H7 (cell line): ENCODE results near the gene ASS1. TPM values are rescaled to one million over a fixed set of nuclear protein-coding genes. Genes with fewer than 3 reads are reported as not detected.

Experiments
- DNase-seq: peaks from one replicate; pipeline ENCODE4 v3.0.0; 2012
- H3K27me3 ChIP-seq: 2 replicates; pipeline ENCODE4 v1.6.0; 2011; ENCODE audit warnings: mild to moderate bottlenecking, low read length; ENCODE audit not compliant: control insufficient read depth, insufficient read depth
- H3K36me3 ChIP-seq: replicated peaks from 2 replicates; pipeline ENCODE4 v1.5.1; 2011; ENCODE audit warnings: low read length; ENCODE audit not compliant: control insufficient read depth, insufficient read depth
- H3K4me3 ChIP-seq: 2 replicates; pipeline ENCODE4 v1.5.1; 2011; ENCODE audit warnings: low read depth, mild to moderate bottlenecking, control low read depth, low read length, moderate library complexity; ENCODE audit not compliant: insufficient read depth
- total RNA-seq: library from RNA; depleted of rRNA; stranded (reverse); fragments of >200 nt; shearing (Covaris generic); gene quantifications from 2 replicates; pipeline ENCODE4 v1.2.3, GENCODE V29; 2014

Gene ASS1
- total RNA-seq, 1 experiment from 2014 or later, result 77.0 TPM

DNA sequence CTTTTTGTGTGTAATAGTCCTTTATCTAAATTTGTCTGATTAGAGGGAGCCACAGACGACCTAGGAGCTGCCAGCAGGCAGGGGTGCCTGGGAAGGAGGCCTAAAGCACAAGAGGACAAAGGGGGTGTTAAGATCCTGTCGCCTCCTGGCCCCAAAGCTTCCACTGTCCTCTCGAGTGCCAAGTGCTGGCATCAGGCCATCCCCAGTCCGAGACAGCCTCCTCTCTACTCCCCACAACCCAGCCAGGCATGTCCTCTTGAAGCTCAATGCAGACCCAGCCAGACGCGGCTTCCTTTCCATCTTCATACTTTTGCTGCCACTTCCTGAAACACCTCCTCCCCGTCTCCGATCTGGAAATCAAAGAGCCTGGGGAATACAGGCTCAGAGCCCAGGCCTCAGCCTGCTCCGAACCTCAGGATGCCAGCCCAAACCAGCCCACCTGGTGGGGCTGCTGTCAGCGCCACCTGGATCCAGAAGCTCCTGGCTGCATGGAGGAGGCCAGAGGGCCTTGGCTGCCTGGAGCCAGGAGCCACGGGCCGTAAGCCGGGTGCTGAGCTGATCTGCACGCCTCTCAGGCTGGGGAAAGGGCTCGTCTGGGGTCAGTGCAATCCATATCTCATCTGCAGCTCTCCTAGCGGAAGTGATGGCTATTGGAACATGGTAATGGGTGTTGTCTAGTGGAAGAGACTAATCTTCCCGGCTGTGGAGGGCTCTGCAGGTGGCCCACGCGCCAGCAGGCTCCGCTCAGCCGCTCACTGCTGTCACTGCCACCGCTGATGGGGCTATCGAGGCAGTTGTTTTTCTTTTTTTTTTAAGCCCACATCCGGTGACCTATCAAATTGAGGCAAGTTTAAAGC, 74.4 kb downstream of the ASS1 start:
- peak; percentile 64 for DNase-seq
- H3K36me3 ChIP-seq, result no peaks in the 10 kb centered on the region
- no peak overlapping the region for H3K4me3 ChIP-seq
- no peaks in the 10 kb centered on the region for H3K27me3 ChIP-seq

DNA sequence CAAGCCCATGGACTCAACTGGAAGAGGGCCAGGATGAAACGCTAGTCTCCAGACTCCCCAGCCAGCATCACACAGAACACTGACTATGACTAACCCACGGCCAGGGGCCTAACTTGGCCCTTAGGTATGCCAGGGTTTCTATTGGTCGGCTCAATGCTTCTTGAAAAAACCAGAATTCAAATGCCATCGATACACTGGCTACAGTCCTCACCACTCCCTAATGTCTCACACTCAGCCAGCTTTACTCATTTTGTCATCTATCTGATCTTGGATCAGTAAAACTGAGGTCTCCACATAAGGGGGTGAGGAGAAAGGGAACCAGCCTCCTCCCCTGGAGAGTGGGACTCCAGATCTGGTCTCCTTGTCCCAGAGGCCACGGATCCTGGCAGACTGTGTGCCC, 75.2 kb downstream of the ASS1 start:
- Histone ChIP-seq H3K36me3 (no peaks in the 10 kb centered on the region), H3K27me3 (no peaks in the 10 kb centered on the region), H3K4me3 (no peak overlapping the region)
- DNase-seq, result no peak

DNA sequence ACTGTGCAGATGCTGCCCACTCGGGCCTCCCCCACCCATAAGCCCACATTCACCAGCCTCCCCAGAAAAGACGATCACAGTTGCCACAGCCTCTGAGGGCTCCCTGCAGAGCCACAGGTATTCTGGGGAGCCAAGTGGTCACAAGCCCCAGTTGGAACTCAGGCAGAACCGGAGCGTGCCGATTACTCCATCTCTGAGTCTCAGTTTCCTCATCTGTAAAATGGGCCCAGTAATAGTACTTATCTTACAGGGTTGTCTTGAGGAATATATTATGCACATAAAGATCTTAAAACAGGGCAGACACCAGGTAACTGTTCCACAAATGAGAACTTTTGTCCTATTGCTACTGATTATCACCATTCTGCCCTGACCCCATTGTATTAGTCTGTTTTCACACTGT, 77.0 kb downstream of the ASS1 start:
- no peak for DNase-seq
- Histone ChIP-seq H3K4me3 (no peak overlapping the region), H3K36me3 (no peaks in the 10 kb centered on the region), H3K27me3 (no peaks in the 10 kb centered on the region)

DNA sequence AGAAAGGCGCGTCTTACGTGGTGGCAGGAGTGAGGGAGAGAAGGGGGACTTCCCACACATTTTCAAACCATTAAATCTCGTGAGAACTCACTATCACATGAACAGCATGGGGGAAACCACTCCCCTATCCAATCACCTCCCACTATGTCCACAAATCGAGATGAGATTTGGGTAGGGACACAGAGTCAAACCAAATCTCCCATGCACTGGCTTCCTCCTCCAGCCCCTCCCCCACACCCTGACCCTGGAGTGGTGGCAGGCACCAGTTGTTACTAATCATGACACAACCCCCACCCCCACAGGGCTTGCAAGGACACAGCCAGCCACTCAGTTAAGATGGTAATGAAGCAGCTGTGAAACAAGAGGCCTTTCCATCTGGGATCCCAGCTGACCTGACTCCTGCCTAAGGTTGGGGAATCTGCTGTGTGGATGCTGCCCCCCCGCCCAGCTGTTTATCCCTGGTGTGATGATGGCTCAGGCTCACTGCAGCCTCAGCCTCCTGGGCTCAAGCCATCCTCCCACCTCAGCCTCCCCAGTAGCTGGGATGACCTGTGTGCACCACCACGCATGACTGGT, 77.6 kb downstream of the ASS1 start:
- Histone ChIP-seq H3K27me3 (no peaks in the 10 kb centered on the region), H3K36me3 (no peaks in the 10 kb centered on the region), H3K4me3 (no peak overlapping the region)
- peak; percentile 89 for DNase-seq

DNA sequence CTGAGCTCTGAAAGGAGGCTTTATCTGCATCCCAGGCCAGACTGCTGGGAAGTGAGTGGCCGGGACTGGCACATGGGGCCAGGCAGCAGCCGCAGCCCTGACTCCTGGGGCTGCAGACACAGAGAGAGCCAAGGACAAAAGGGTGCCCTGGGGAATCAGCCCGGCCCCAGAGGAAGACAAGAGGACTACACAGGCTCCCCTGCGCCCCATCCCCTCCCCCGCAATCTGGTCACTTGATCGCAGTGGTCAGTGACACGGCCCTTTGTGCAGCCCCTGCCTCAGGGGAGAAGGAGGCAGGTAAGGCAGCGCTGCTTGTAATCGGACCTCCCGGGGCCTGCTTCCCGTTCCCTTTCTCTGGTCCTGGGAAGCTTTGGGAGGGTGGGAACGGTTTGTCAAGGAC, 79.2 kb downstream of the ASS1 start:
- no peak overlapping the region for H3K4me3 ChIP-seq
- H3K36me3 ChIP-seq, result no peaks in the 10 kb centered on the region
- no peaks in the 10 kb centered on the region for H3K27me3 ChIP-seq
- peak; percentile 78 for DNase-seq

DNA sequence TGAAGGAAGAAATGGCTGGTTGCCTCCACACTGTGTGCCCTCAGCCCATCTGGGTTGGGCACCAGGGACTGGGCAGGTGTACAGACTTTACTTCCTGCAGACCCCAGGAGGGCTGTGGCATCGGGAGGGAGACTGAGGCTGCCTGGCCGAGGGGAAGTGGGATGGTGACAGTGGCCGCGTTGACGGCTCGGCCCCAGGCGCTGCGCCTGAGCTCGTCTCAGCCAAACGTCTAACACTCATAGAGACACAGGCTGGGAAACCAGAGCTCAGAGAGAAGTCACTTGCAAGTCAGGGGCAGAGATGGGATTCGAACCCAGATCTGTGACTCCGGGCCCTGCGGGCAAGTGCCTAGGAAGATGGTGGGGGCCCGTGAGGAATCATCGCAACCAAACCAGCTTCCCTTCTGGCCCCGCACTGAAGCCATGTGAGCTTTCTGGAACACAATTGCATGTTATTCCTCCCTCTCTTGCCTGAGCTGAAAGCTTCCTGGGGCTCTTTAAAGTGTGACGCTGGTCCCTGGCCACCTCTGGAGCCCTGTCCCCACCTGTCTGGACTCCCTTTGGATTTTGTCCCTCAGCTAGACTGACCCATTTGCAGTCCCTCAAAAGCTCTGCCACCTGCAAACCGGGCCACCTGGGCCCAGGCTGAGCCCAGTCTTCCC, 81.6 kb downstream of the ASS1 start:
- DNase-seq, result no peak
- H3K27me3 ChIP-seq, result no peaks in the 10 kb centered on the region
- no peaks in the 10 kb centered on the region for H3K36me3 ChIP-seq
- no peak overlapping the region for H3K4me3 ChIP-seq

DNA sequence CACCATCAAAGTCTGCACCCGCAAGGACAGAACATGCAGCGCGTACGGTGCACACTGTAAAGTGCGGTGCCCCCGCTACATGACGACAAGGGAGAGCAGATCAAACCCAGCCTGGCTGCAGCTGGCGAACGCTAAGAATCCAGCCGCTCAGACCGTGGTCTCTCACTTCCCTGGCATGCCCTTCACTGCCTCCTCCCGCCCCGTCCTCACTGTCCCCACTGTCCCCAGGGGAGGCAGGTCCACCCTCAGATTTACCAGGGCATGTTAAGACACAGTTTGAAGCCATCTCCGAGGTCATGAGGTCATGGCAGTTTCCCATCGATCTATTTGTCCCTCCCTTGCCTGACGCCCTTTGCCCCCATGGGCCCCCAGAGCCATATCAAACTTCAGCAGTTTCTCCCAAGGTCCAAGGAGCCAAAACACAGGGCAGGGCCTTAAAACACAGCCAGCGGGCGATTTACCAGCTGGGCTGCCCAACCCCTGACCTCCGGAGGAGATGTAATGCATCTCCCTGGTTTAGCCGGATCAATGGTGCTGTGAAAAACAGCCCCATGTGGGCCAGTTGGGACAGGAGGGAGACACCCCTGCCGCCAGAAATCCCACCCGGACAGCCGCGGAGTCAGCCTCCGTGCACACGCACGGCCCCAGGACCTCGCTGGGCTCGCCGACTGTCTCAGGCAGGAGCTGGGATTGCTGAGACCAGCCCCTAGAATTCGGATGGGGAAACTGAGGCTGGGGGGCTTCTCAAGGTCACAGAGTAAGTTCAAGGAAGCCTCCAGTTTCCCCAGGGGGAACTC, 82.3 kb downstream of the ASS1 start:
- no peaks in the 10 kb centered on the region for H3K27me3 ChIP-seq
- H3K4me3 ChIP-seq, result no peak overlapping the region
- peak; percentile 43 for DNase-seq
- no peaks in the 10 kb centered on the region for H3K36me3 ChIP-seq

DNA sequence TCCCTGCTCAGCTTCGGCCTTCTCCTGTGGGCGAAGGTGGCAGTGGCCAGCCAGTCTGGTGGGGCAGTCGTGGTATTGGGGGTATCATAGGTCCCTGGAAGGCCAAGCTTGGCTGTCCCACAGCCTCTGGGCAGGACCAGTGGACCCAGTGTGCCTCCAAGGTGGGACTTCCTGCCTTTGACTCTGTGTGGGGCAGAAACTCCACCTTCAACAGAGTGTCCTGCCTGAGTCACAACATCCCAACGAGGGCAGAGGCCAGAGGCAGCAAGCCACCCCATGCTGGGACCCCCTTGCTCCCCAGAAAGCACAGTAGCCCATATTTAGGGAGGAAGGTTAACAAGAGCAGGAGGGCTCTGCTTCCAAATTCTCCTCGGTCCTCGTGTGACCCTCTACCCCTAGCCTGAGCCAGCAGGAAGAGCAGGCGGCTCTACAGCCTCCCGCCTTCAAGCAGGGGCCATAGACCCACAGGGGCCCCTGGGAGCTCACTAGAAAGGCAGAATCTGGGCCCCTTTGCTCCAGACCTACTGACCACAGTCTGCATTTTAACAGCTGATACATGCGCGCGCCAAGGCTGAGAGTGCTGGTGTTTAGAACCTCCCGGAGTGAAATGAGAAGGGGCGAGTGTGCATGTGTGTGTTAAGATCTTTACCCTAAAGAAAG, 83.0 kb downstream of the ASS1 start:
- Histone ChIP-seq H3K27me3 (no peaks in the 10 kb centered on the region), H3K36me3 (no peaks in the 10 kb centered on the region), H3K4me3 (no peak overlapping the region)
- no peak for DNase-seq

DNA sequence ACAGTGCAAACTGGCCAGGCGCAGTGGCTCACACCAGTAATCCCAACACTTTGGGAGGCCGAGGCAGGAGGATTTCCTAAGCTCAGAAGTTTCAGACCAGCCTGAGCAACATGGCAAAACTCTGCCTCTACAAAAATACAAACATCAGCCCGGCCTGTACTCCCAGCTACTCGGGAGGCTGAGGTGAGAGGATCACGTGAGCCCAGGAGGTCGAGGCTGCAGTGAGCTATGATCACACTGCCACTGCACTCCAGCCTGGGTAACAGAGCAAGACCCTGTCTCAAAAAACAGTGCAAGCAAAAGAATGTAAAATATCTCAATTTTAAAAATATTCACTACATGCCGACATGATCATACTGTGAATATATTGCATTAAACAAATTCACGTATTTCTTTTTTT, 83.9 kb downstream of the ASS1 start:
- no peaks in the 10 kb centered on the region for H3K36me3 ChIP-seq
- H3K4me3 ChIP-seq, result no peak overlapping the region
- H3K27me3 ChIP-seq, result no peaks in the 10 kb centered on the region
- no peak for DNase-seq

DNA sequence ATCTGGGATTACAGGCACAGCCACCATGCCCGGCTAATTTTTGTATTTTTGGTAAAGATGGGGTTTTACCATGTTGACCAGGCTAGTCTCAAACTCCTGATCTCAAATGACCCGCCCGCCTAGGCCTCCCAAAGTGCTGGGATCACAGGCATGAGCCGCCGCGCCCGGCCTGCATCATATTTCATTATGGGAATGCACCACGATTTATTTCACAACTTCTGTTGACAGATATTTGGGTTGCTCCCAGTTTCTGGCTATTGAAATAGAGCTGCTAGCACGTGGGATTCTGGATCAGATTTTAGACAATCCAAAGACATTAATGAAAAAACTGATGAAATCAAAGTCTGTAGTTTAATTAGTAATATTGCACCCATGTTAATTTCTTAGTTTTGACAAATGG, 86.2 kb downstream of the ASS1 start:
- H3K27me3 ChIP-seq, result peaks cover 2% of the 10 kb centered on the region
- no peaks in the 10 kb centered on the region for H3K36me3 ChIP-seq
- H3K4me3 ChIP-seq, result no peak overlapping the region
- no peak for DNase-seq

DNA sequence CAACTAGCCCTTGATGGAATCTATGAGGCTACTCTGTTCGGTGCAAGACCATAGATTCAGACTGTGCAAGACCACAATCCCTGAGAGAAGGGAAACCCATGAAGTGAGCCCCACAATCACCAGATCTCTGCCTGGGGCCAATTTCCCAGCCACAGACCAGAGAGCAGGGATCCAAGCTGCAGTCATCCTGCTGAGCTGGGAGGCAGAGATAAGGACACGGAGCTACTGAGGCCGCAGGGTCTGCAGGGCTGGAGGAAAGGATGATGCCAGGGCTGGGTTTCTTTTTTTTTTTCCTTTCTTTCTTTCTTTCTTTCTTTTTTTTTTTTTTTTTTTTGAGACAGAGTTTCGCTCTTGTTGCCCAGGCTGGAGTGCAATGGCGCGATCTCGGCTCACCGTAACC, 86.9 kb downstream of the ASS1 start:
- H3K36me3 ChIP-seq, result no peaks in the 10 kb centered on the region
- DNase-seq, result no peak
- no peak overlapping the region for H3K4me3 ChIP-seq
- peaks cover 7% of the 10 kb centered on the region for H3K27me3 ChIP-seq

DNA sequence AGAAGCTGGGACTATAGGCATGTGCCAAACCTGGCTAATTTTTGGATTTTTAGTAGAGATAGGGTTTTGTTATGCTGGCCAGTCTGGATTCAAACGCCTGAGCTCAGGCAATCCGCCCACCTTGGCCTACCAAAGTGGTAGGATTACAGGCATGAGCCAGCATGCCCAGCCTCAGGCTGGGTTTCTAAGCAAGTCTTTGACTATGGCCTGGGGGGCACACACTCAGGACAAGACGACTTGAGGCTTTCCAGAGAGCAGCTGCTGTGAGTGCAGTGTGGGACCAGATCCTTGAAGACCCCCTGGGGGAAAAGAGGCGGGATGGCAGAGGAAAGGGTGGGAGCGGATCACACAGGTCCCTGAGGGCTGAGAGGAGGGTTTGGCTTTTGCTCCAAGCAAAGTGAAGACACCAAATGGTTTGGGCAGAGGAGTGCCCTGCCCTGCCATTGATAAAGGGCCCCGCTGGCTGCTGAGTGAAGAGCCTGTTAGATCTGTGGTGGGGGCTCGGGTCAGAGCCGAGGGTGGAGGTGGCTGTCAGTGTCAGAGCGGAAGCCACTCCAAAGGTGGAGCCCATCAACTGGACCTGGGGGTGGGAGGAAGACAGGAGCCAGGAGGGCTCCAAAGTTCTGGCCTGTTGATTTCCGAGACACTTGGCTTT, 87.8 kb downstream of the ASS1 start:
- Histone ChIP-seq H3K36me3 (no peaks in the 10 kb centered on the region), H3K4me3 (no peak overlapping the region)

DNA sequence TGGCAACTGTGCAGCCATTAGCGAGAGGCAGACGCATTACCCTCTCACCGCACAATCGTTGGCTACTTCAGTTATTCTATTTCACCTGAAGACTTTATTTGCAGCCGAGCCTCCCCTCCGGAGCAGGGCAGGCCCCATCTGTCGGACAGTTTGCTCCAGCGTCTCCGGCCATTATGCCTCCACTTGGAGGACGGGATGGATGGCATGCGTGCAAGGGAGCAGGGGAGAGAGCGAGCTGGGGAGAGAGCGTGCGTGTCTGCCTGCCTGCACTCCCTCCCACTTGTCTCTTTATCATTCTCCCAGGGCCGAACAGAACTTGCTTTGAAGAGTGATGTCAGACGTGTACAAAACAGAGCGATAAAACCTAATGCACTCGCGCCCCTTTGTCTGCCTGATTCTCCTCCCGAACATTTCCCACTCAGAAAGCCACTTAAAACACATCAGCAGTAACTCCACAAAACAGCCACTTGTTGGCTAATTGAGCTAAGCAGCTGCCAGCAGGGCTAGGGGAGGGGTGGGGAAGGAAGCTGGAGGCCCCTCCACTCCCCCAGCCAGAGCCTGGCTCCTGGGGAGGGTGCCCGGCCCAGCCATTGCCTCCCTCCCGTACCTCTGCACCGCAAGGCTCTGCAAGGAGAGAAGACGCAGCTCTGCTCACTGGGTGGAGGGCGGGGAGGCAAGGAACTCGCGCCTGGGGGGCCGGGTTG, 91.2 kb downstream of the ASS1 start:
- peak; percentile 78 for DNase-seq
- Histone ChIP-seq H3K36me3 (no peaks in the 10 kb centered on the region), H3K4me3 (peak overlapping the region; percentile 28; the same call in 1 of the 2 replicates), H3K27me3 (peaks cover 13% of the 10 kb centered on the region)

More for the DNA sequence above, 87.8 kb downstream of the ASS1 start:
- peak; percentile 43 for DNase-seq
- H3K27me3 ChIP-seq, result peaks cover 12% of the 10 kb centered on the region
